Bone marrow (tissue), 2 donors: Measurements from ENCODE around the gene SOS1.
"Not testable (repeated sequence)": the region's sequence is repeated elsewhere in the genome, so short reads cannot be mapped to it uniquely, and the experiment has no call there.

Experiments used
- DNase-seq, 2 donors: peaks; one replicate each; lab custom pipeline; 2025; lab: John Stamatoyannopoulos, UW

Gene SOS1

DNA sequence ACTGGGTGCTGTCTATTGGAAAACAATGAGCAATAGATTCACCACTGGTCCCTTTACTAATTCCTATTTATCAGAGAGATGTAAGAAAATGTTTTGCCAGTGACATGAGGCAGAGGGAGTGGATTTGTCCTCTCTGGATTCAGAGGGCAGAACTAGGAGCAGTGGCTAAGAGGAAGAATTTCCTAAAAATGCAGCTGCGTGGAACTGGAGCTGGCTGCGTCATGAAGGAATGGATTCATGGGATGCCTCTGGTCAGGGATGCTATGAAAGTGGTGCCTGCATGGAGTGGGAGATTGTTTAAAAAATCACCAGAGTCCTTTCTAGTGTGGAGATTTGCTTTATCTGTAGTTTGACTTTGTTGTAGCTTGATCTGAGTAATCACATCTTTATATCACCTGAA lies 152.8 kb downstream of the SOS1 start:
- DNase-seq, result no peak

DNA sequence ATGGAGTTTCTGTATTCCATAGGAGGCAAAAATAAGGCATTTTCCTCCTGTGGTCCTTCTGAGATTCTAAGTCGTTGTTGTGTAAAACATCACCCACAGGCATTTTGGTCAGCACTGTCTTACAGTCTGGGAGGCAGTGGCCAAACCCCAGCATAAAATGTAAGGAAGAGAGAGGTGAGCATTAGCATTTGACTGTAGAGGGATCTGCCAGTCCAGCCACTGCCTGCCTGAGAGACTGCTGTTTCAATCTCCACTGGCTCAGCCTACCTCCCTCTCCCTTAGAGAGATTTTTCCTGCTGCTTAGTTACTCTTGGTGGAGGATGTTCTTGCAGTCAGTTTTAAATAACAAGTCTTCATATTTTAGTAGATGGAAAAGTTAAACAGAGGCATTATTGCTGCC lies 154.2 kb downstream of the SOS1 start:
- no peak for DNase-seq

DNA sequence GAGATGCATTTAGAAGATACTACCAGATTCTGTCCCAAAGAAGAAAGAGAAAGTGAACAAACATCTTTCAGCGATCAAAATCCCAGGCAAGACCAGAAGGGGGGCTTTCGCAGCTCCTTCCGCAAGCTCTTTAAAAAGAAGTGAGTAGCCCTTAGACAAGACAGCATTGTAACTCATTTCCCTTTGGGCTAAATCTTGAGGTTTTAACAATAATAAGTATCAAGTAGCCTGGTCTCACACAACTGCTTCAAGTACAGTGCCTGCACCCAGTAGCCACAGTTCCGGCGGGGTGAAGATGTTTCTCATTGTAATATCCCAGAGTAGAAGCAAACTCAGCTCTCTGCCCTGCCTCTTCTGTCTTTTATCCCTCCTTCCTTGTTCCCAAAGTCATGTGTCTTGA lies 154.8 kb downstream of the SOS1 start:
- DNase-seq, result no peak

DNA sequence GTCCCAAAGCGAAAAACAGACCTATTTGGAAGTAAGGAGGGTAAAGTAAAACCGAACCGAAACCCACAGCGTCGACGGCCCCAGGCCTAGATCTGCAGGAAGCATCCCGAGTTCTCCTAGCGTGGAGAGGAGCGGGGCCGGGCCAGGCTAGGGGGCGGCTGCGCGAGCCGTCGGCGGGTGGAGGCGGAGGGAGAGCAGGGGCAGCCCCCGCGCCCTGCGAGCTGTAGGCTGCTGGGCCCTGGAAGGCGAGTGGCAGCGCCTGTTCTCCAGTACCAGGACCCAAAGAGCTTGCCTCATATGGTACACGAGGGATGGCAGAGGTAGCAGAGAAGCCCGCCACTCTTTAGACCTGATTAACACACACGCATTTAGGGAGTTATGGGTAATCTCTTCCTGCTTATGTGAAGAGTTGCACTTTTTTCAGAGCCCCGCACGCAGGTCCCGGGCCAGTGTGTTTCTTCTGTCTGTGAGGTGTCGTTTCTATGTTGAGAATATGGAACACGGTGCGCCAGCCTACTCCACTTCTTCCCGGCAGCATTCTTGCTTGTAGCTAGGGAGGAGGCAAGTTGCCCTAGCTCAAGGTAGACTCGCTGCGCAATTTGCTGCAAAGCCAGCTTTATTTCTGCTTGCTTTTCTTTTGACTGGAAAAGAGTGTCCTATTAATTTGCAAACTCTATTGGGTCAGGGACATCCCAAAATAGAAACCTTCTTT lies 160.1 kb downstream of the SOS1 start:
- no peak for DNase-seq

DNA sequence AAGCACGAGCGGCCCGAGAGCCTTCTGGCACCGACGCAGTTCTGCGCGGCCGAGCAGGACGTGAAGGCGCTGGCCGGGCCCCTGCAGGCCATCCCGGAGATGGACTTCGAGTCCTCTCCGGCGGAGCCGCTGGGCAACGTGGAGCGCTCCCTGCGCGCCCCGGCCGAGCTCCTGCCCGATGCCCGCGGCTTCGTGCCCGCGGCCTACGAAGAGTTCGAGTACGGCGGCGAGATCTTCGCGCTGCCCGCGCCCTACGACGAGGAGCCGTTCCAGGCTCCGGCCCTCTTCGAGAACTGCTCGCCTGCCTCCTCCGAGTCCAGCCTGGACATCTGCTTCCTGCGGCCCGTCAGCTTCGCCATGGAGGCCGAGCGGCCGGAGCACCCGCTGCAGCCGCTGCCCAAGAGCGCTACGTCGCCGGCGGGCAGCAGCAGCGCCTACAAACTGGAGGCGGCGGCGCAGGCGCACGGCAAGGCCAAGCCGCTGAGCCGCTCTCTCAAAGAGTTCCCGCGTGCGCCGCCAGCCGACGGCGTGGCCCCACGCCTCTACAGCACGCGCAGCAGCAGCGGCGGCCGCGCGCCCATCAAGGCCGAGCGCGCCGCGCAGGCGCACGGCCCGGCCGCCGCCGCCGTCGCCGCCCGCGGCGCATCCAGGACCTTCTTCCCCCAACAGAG lies 160.8 kb downstream of the SOS1 start:
- DNase-seq, result no peak

DNA sequence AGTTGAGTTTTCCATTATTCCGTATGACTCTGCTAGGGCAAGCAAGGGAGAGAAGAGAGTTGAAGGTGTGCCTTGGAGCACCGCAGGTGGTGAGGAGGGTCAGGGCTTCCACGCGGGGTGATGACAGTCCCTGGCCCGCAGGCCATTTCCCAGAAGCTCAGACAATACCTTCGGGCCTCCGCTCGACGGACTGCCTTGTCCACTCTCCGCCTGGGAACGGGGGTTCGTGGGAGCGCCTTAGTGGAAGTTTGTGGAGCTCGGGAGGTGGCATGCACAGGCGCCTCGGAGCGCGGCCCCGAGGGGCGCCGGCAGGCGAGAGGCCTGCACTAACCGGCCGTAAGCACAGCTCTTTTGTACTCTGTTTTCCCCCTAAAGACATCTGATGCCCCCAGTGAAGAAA lies 161.4 kb downstream of the SOS1 start:
- no peak for DNase-seq

DNA sequence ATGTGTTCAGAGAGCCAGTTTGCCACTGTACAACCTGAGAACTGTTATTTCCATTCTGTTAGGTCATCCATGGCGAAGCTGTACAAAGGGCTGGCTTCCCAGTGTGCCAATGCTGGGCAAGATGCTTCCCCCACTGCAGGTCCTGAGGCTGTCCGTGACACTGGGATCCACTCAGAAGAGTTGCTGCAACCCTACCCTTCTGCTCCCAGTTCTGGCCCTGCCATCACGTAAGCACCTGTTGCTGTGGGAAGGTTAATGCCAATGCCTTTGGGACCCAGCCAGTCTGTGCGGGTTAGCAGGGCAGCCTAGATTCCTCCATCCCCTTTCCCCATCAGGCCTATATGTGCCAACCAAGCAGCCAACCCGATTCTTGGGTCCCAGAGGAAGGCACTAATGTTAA lies 162.9 kb downstream of the SOS1 start:
- no peak for DNase-seq

DNA sequence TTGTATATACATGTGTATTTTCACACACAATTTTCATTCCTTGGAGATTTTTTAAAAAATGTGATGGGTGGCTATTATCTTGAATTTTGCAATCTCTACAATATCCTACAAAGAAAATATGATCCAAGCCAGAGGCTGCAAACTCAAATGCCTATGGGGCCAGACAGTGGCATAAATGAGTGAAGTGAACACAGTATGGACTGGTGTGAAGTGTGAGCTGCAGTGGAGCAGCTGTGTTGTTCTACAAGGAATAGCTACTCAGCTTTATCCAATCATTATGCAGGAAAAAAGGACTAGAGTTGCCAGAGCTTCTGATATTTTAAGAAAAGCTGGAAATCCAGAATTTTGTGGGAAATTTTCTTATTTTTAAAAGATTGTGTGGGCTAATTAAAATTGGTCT lies 169.1 kb downstream of the SOS1 start:
- DNase-seq, result no peak

DNA sequence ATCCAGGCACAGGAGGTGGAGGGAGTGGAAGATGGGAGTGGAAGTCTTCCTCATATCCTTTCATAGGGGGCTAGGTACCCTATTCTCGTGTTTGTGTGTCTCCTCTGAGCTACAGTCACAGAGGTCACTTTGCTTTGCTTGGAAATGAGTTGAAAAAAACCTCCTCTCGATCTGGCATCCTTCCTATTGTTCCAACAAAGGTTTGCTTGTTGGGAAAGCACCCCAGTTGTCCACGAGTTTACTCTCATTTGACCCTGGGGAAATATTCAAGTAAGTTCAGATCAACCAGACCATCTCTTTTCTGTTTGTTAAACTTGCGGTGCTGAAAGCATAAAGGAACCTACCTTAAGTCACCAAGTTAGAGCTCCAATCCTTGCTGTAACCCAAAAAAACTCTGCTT lies 171.9 kb downstream of the SOS1 start:
- DNase-seq, result no peak

DNA sequence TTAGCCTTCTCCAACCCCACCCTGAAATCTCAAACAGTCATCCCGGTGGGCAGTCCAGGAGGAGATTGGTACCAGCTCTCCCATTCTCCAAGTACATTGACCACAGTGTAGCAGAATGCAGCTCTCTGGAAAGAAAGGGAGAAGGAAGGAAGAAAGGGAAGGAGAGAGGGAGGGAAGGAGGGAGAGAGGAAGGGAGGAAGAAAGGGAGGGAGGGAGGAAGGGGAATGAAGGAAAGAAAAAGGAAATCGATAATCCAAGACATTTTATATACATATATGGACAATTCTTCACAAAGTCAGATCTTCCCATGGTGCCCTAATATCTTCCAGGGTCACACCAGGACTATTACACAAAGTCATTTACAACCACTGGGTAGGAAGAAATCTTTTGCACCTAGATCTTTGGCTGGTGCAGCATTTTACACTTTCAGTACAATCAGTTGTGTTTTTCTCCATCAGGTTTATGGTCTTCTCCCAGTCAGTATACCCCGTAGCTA lies 172.4 kb downstream of the SOS1 start:
- DNase-seq, result no peak

DNA sequence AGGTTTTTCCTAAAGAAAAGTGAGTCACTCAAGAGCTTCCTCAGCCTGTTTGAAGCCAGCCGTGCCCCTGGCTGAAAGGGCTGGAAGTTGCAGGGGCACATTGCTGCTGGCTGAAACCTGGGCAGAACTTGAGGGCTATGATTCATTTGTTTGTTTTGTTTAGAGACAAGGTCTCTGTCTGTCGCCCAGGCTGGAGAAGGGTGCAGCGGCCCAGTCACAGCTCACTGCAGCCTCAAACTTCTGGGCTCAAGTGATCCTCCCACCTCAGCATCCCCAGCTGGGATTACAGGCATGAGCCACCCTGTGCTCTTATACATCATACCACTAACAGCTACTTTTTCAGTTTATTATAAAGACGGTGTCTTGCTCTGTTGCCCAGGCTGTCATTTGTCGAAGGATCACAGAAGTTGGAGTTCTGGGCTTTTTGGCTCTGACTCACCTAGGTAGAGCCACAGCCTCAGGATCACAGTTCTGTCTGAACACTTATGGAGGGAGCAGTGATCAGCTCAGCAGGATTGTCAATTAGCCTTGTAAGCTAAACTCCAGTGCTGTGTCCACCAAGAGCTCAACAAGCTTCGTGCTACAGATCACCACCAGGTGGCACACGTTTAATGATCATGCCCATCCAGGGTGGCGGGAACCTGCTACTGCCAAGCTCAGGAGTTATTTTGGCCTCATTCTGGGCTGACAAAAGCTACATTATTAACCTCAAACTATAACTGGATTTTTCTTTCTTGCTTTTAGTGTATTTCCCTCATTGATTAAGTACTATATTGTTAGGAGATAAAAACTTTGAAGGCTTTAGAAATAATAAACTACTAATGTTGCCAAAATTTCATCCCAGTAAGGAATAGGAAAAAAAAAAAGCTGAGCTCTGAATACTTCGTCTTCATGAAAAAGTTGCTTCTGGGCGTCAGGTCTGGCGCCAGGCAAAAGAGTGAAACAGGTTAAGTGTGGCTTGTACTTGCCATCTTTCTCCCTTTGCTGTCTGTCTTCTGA lies 173.3 kb downstream of the SOS1 start:
- DNase-seq, result peak in 1 of 2 donors; percentile 44

DNA sequence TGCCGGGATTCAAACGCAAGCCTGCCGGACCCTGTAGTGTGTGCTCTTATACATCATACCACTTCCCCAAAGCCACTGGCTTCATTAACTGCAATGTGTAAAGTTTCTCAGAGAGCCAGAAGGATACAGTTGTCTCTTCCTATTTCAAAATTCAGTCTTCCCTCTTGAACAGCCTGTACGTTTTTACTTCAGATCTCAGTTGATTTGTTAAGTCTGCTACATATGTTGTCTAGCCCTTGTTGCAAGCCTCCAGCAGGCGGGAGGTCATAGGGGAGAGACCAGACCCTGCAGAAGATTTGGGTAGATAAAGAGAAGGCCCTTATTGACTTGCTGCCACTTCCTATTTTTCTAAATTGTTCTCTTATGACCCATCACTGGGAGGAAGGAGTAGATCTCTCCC lies 174.9 kb downstream of the SOS1 start:
- DNase-seq, result no peak

DNA sequence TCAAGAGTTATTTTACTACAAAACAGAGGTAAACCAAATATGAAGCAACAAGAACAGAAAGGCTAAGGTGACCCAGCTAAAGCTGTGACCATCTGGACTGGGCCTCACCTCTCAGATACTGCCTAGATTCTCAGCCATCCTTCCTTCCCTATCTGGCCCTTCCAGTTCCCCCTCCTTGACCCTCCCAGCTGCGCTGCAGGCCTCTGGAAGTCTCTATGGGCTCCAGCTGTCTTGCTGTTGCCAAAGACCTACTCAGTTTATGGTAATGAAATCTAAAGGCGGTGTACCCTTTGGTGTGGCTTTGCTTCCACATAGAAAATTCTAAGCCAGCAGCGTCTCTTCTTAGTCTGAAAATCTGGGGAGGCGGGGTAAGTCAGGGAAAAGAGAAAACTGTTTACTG lies 175.5 kb downstream of the SOS1 start:
- DNase-seq, result no peak

DNA sequence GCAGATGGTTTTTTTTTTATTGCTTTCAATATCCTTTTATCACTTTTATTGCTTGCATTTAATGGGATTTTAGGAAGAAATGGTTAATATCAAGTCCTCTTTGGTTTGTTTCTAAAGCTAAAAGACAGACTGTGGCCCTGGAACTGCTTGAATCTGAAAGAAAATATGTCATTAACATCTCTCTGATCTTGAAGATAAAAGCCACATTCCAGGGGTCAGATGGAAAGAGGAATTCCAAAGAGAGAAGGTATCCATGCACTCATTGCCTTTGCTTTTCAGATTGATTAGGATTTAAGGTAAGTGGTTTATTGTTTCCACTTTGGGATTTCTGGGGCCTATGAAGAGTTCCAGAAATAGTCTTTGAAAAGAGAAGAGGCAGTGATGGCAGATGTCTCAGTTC lies 177.1 kb downstream of the SOS1 start:
- DNase-seq, result no peak

DNA sequence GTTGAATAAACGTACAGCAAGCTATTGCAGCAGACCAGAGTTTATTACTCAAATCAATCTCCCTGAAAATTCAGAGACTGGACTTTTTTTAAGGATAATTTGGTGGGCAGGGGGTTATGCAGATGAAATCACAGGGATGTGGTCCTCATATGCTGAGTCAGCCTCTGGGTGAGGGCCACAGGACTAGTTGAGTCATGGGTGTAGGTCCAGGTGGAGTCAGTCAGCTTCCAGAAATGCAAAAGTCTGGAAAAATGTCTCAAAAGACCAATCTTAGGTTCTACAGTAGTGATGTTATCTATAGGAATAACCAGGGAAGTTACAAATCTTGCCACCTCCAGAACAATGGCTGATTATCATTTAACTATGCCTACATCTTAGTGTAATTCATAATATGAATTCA lies 180.1 kb downstream of the SOS1 start:
- no peak for DNase-seq

DNA sequence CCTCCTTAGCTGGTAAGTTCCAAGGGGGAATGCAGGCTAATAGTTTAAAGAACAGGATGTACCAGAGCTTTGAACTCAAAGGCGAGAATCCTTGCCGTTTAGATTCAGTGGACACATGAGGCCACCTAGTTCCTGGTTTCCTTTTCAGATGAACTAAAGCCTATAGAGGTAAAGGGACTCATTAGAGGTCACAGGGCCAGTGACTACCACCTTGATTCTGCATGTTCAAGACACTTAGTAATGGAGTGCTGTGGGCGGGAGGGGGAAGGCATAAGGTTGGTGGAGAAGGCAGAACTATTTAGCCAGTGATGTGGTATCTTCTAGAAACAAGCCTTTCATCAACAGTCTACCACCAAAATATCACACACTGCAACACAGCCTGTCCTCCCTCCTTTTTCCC lies 183.3 kb downstream of the SOS1 start:
- DNase-seq, result no peak

DNA sequence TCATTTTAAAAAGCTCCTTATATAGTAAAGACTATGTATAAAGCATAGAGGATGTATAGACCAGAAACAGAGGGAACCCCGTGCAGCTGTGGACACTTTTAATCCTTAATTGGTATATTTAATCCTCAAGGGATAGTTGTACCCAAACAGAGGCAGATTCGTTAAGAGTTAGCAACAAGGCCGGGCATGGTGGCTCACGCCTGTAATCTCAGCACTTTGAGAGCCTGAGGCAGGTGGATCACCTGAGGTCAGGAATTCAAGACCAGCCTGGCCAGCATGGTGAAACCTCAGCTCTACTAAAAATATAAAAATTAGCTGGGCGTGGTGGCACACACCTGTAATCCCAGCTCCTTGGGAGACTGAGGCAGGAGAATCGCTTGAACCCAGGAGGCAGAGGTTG lies 184.3 kb downstream of the SOS1 start:
- not testable (repeated sequence) for DNase-seq

DNA sequence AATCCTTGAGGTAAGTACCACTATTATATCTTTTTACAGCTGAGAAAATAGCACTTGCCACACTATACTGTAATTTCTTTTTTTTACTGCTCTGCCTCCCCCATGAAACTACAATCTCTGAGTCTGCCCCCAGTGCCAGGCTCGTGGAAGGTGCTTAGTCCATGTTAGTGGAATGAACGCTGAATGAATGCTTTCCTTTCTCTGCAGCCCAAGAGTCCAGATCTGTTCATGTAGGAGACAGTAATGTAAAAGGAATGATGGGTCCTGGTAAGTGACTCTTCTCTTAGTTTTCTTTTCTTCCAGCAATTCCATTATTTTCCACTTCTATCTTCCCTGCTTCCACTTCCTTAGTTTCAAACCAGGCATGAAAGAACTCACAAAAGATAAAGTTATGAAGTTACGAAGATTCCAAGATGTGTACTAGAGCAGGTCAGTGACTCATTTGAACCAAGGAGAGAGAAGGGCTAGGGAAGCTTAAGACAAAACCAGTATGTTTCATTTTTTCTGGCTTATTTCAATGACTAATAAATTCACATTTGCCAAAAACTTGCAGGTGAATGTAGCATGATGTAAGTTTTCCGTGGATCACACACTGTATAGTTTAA lies 185.2 kb downstream of the SOS1 start:
- no peak for DNase-seq

DNA sequence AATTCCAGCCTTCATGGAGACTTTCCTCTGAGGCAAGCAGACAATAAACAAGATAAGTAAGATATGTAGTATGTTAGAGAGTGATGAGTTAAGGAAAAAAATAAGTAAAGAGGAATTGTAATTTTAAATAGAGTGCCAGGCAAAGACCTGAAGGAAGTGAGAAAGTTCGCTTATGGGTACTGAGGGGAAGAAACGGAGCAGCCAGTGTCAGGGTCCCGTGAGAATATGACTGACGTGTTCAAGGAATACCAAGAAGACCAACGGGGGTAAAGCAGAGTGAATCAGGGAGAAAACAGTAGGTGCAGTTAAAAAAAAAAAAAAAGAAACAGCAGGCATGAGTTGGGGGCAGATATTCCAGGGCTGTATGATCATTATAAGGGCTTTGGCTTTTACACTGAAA lies 186.1 kb downstream of the SOS1 start:
- no peak for DNase-seq

DNA sequence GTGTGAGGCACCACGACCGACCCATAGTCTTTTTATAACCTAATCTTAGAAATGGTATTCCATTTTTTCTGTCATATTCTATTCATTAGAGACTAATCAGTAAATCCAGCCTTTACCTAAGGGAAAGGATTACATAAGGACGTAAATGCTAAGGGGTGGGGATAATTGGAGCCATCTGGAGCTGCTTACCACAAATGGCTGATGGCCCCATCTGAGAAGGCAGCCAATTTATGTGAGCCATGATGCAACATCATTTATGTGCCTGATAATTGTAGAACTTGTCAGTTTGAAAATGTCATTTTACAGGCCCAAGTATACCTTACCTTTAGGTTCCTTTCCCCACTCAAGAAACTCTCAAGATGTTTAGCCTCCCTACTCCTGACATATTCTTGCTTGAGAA lies 187.2 kb downstream of the SOS1 start:
- no peak for DNase-seq

DNA sequence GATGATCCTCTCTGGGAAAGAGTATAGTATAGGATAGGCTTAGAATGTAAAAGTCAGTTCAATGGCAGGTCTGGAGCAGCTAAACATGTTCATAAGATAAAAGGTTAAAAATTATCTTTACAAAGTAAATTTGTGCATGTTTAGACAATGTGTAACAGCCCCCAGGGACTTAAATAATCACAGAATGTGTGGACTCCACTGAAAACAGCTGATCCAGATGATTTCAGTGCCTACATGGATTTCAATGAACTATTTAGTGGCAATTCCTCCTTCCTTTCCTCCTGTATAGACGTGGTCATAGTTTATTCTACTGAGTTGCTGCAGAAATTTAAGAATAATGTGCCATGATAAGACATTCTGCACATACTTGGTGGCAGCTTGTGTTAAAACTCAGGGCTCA lies 188.3 kb downstream of the SOS1 start:
- DNase-seq, result no peak
